Neural cell (in vitro differentiated cells): ENCODE results near the gene STRADA. TPM values are rescaled to one million over a fixed set of nuclear protein-coding genes. Genes with fewer than 3 reads are reported as not detected.

Source experiments
- H2AFZ ChIP-seq: fragments of 200-600, 300-800 bp; sonication (generic), shearing (Covaris generic); 2 replicates; pipeline ENCODE4 v1.6.0; 2014; ENCODE audit warnings: low read depth, mild to moderate bottlenecking, antibody characterized with exemption, low read length, moderate library complexity
- H3F3A ChIP-seq: fragments of 200-600 bp; shearing (Covaris generic); 2 replicates; pipeline ENCODE4 v1.6.1; 2016; ENCODE audit warnings: mild to moderate bottlenecking, moderate library complexity, mixed read lengths, antibody characterized with exemption, low read length; ENCODE audit not compliant: insufficient read depth, poor library complexity, severe bottlenecking
- H3K27ac ChIP-seq: fragments of 200-600, 300-800 bp; sonication (generic), shearing (Covaris generic); 2 replicates; pipeline ENCODE4 v1.5.1; 2014; ENCODE audit warnings: mild to moderate bottlenecking, low read length, moderate library complexity
- H3K27me3 ChIP-seq: fragments of 300-800, 200-600 bp; sonication (generic), shearing (Covaris generic); 2 replicates; pipeline ENCODE4 v1.6.0; 2014; ENCODE audit warnings: mild to moderate bottlenecking, low read depth, low read length, moderate library complexity; ENCODE audit not compliant: insufficient read depth
- H3K36me3 ChIP-seq: fragments of 300-800, 200-600 bp; sonication (generic), shearing (Covaris generic); 2 replicates; pipeline ENCODE4 v1.5.1; 2014; ENCODE audit warnings: mild to moderate bottlenecking, antibody characterized with exemption, low read length, moderate library complexity; ENCODE audit not compliant: insufficient read depth
- H3K4me2 ChIP-seq: fragments of 300-800, 200-600 bp; sonication (generic), shearing (Covaris generic); 2 replicates; pipeline ENCODE4 v1.6.0; 2014; ENCODE audit warnings: mild to moderate bottlenecking, low read length
- H3K4me3 ChIP-seq: fragments of 300-800, 200-600 bp; sonication (generic), shearing (Covaris generic); 2 replicates; pipeline ENCODE4 v1.5.1; 2014; ENCODE audit warnings: mild to moderate bottlenecking, low read length, moderate library complexity
- H3K79me2 ChIP-seq: fragments of 200-600 bp; shearing (Covaris generic); replicated peaks from 2 replicates; pipeline ENCODE4 v1.6.0; 2014; ENCODE audit warnings: mild to moderate bottlenecking, low read length, moderate library complexity; ENCODE audit not compliant: insufficient read depth
- H3K9ac ChIP-seq: fragments of 300-800, 200-600 bp; sonication (generic), shearing (Covaris generic); 2 replicates; pipeline ENCODE4 v1.6.1; 2016; ENCODE audit warnings: mild to moderate bottlenecking, low read length, mixed read lengths
- H3K9me2 ChIP-seq: fragments of 200-600 bp; shearing (Covaris generic); 2 replicates; pipeline ENCODE4 v1.6.1; 2016; ENCODE audit warnings: mild to moderate bottlenecking, low read length, mixed read lengths; ENCODE audit not compliant: insufficient read depth
- H3K9me3 ChIP-seq: fragments of 200-600, 300-800 bp; sonication (generic), shearing (Covaris generic); 2 replicates; pipeline ENCODE4 v1.6.1; 2016; ENCODE audit warnings: mild to moderate bottlenecking, mixed run types, low read length, moderate library complexity, mixed read lengths
- H4K20me1 ChIP-seq: fragments of 200-600 bp; shearing (Covaris generic); 2 replicates; pipeline ENCODE4 v1.6.1; 2016; ENCODE audit warnings: mild to moderate bottlenecking, mixed run types; ENCODE audit not compliant: insufficient read depth
- EP300 ChIP-seq: fragments of 450-650 bp; conservative IDR thresholded peaks from 2 replicates; pipeline ENCODE4 v1.6.1; 2014; ENCODE audit warnings: antibody characterized with exemption, mild to moderate bottlenecking, moderate library complexity; ENCODE audit not compliant: poor library complexity, severe bottlenecking
- EZH2 ChIP-seq: fragments of 200-600, 300-800 bp; shearing (Covaris generic), sonication (generic); IDR thresholded peaks from 2 replicates; pipeline ENCODE4 v1.6.1; 2014; ENCODE audit warnings: antibody characterized with exemption, low read length, borderline replicate concordance, mild to moderate bottlenecking; ENCODE audit not compliant: insufficient read depth, poor library complexity, severe bottlenecking
- MXI1 ChIP-seq: fragments of 450-650 bp; conservative IDR thresholded peaks from 2 replicates; pipeline ENCODE4 v1.6.1; 2014; ENCODE audit warnings: antibody characterized with exemption, mild to moderate bottlenecking; ENCODE audit not compliant: poor library complexity, severe bottlenecking
- POLR2AphosphoS5 ChIP-seq: IDR thresholded peaks from 2 replicates; pipeline ENCODE4 v1.6.1; 2012
- RAD21 ChIP-seq: fragments of 450-650 bp; conservative IDR thresholded peaks from 2 replicates; pipeline ENCODE4 v1.6.1; 2014; ENCODE audit warnings: antibody characterized with exemption, mild to moderate bottlenecking, moderate library complexity
- SMC3 ChIP-seq: fragments of 450-650 bp; conservative IDR thresholded peaks from 2 replicates; pipeline ENCODE4 v1.6.1; 2014; ENCODE audit warnings: antibody characterized with exemption, mild to moderate bottlenecking, moderate library complexity; ENCODE audit not compliant: poor library complexity
- TAF1 ChIP-seq: IDR thresholded peaks from 2 replicates; pipeline ENCODE4 v1.6.1; 2012; ENCODE audit warnings: low read depth
- polyA plus RNA-seq: library from polyadenylated mRNA; depleted of rRNA; stranded (reverse); fragments of >200 nt; gene quantifications from 2 replicates; pipeline ENCODE4 v1.2.3, GENCODE V29; 2014
- TF ChIP-seq, protein P1 (sequence below): IDR thresholded peaks from 2 replicates; pipeline ENCODE4 v1.6.1; 2012; ENCODE audit warnings: borderline replicate concordance
- TF ChIP-seq, protein P2 (sequence below): fragments of 450-650 bp; IDR thresholded peaks from 2 replicates; pipeline ENCODE4 v1.5.1; 2014; ENCODE audit warnings: antibody characterized with exemption, mild to moderate bottlenecking, moderate library complexity; ENCODE audit not compliant: poor library complexity, severe bottlenecking

STRADA gene
- polyA plus RNA-seq, 1 donor from 2014 or later, result 18.4 TPM

GRCh38 chr17:63714550-63715277 is 26.9 kb downstream of the STRADA start:
- no peak overlapping the region for H3K4me3 ChIP-seq
- H3K9ac ChIP-seq, result no peak overlapping the region
- no peaks in the 10 kb centered on the region for H3F3A ChIP-seq
- H3K27me3 ChIP-seq, result no peaks in the 10 kb centered on the region
- TF ChIP-seq EP300 (no peak), EZH2 (no peak), TAF1 (no peak), SMC3 (no peak), POLR2AphosphoS5 (no peak), MXI1 (no peak), RAD21 (no peak)
- TF ChIP-seq, protein P1, sequence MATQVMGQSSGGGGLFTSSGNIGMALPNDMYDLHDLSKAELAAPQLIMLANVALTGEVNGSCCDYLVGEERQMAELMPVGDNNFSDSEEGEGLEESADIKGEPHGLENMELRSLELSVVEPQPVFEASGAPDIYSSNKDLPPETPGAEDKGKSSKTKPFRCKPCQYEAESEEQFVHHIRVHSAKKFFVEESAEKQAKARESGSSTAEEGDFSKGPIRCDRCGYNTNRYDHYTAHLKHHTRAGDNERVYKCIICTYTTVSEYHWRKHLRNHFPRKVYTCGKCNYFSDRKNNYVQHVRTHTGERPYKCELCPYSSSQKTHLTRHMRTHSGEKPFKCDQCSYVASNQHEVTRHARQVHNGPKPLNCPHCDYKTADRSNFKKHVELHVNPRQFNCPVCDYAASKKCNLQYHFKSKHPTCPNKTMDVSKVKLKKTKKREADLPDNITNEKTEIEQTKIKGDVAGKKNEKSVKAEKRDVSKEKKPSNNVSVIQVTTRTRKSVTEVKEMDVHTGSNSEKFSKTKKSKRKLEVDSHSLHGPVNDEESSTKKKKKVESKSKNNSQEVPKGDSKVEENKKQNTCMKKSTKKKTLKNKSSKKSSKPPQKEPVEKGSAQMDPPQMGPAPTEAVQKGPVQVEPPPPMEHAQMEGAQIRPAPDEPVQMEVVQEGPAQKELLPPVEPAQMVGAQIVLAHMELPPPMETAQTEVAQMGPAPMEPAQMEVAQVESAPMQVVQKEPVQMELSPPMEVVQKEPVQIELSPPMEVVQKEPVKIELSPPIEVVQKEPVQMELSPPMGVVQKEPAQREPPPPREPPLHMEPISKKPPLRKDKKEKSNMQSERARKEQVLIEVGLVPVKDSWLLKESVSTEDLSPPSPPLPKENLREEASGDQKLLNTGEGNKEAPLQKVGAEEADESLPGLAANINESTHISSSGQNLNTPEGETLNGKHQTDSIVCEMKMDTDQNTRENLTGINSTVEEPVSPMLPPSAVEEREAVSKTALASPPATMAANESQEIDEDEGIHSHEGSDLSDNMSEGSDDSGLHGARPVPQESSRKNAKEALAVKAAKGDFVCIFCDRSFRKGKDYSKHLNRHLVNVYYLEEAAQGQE, result no peak
- TF ChIP-seq, protein P2, sequence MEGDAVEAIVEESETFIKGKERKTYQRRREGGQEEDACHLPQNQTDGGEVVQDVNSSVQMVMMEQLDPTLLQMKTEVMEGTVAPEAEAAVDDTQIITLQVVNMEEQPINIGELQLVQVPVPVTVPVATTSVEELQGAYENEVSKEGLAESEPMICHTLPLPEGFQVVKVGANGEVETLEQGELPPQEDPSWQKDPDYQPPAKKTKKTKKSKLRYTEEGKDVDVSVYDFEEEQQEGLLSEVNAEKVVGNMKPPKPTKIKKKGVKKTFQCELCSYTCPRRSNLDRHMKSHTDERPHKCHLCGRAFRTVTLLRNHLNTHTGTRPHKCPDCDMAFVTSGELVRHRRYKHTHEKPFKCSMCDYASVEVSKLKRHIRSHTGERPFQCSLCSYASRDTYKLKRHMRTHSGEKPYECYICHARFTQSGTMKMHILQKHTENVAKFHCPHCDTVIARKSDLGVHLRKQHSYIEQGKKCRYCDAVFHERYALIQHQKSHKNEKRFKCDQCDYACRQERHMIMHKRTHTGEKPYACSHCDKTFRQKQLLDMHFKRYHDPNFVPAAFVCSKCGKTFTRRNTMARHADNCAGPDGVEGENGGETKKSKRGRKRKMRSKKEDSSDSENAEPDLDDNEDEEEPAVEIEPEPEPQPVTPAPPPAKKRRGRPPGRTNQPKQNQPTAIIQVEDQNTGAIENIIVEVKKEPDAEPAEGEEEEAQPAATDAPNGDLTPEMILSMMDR, result no peak
- H3K9me2 ChIP-seq, result no peaks in the 10 kb centered on the region
- H3K4me2 ChIP-seq, result no peak overlapping the region
- H4K20me1 ChIP-seq, result no peaks in the 10 kb centered on the region
- H3K36me3 ChIP-seq, result no peaks in the 10 kb centered on the region
- no peaks in the 10 kb centered on the region for H3K79me2 ChIP-seq
- H3K9me3 ChIP-seq, result no peaks in the 10 kb centered on the region
- H3K27ac ChIP-seq, result no peak overlapping the region
- no peak overlapping the region for H2AFZ ChIP-seq

DNA sequence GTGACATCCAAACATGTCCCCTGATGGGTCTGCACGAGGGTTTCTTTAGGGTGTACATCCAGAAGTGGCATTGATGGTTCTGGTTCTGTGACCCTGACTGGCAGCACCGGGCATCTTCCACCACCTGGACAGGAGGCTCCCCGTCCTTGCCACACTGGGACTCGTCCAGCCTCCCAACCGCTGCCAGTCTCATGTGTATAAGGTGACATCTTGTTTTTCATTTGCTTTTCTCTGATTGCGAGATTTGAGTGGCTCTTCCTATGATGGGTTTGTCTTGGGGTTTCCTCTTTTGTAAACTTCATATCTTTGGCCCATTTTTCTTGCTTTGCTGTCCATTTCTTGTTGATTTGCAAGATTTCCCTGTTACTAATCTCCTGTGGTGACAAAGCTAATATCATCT is 32.5 kb downstream of the STRADA start:
- H3K27me3 ChIP-seq, result no peaks in the 10 kb centered on the region
- no peak overlapping the region for H3K9ac ChIP-seq
- no peaks in the 10 kb centered on the region for H3K9me2 ChIP-seq
- no peaks in the 10 kb centered on the region for H3F3A ChIP-seq
- H4K20me1 ChIP-seq, result no peaks in the 10 kb centered on the region
- H3K9me3 ChIP-seq, result no peaks in the 10 kb centered on the region
- no peaks in the 10 kb centered on the region for H3K36me3 ChIP-seq
- no peak overlapping the region for H3K27ac ChIP-seq
- H3K4me3 ChIP-seq, result no peak overlapping the region
- no peak overlapping the region for H3K4me2 ChIP-seq
- TF ChIP-seq SMC3, result no peak
- TF ChIP-seq, protein P1, result no peak
- no peak for TF ChIP-seq EZH2
- TF ChIP-seq, protein P2, result no peak
- TF ChIP-seq TAF1, result no peak
- TF ChIP-seq EP300, result no peak
- no peak for TF ChIP-seq POLR2AphosphoS5
- TF ChIP-seq RAD21, result no peak
- no peak for TF ChIP-seq MXI1
- H3K79me2 ChIP-seq, result no peaks in the 10 kb centered on the region
- H2AFZ ChIP-seq, result no peak overlapping the region
